Measurements from ENCODE around the gene GRAMD1C.

The GRAMD1C gene

DNA sequence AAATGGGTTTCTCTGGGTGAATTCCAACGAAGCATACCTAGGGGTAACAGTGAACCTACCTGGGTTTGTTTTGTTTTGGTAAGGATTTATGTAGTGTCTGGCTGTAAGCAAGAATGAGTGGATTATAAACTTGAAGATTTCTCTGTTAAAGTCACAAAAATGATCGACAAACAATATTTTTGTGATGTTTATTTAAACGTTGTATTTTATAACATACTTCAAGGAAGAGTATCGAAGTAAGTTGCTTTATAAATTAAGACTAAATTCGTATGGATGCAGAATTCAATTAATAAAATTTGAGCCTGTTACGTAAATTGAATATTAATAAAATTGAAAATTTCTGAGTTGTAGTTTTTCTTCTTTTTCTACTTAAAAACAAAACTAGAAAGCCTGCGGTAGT lies 108.2 kb downstream of the GRAMD1C start:
- H3K27me3 ChIP-seq (ENCODE audit: insufficient read depth, low read length) = no peaks in the 10 kb centered on the region
- H3F3A ChIP-seq (ENCODE audit: insufficient read depth, low read length) = no peaks in the 10 kb centered on the region
- H3K4me1 ChIP-seq (ENCODE audit: insufficient read depth, low read length, severe bottlenecking) = peaks cover 30% of the 10 kb centered on the region
- H3K9me3 ChIP-seq (ENCODE audit: low read length) = no peaks in the 10 kb centered on the region
- peaks cover 21% of the 10 kb centered on the region for H3K36me3 ChIP-seq (ENCODE audit: insufficient read depth, low read length)
- H2AFZ ChIP-seq (ENCODE audit: low read length) = peak overlapping the region; percentile 89
- H3K79me2 ChIP-seq (ENCODE audit: insufficient read depth, low read length) = no peaks in the 10 kb centered on the region
- H3K27ac ChIP-seq (ENCODE audit: low read depth, low read length, poor library complexity, severe bottlenecking) = peak overlapping the region; percentile 55
- H3K9me2 ChIP-seq (ENCODE audit: low read depth, low read length) = no peaks in the 10 kb centered on the region
- TF ChIP-seq, protein P1, sequence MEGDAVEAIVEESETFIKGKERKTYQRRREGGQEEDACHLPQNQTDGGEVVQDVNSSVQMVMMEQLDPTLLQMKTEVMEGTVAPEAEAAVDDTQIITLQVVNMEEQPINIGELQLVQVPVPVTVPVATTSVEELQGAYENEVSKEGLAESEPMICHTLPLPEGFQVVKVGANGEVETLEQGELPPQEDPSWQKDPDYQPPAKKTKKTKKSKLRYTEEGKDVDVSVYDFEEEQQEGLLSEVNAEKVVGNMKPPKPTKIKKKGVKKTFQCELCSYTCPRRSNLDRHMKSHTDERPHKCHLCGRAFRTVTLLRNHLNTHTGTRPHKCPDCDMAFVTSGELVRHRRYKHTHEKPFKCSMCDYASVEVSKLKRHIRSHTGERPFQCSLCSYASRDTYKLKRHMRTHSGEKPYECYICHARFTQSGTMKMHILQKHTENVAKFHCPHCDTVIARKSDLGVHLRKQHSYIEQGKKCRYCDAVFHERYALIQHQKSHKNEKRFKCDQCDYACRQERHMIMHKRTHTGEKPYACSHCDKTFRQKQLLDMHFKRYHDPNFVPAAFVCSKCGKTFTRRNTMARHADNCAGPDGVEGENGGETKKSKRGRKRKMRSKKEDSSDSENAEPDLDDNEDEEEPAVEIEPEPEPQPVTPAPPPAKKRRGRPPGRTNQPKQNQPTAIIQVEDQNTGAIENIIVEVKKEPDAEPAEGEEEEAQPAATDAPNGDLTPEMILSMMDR (IDR thresholded peaks at IDR 0.05; ENCODE audit: low read length) = no peak
- H3K4me3 ChIP-seq (ENCODE audit: low read depth, low read length, poor library complexity, severe bottlenecking) = peak overlapping the region; percentile 72
- peak overlapping the region; percentile 66 for H3K9ac ChIP-seq (ENCODE audit: low read length)
- H4K20me1 ChIP-seq (ENCODE audit: insufficient read depth, low read length) = no peaks in the 10 kb centered on the region
- H3K4me2 ChIP-seq (ENCODE audit: low read length) = peak overlapping the region; percentile 78

DNA sequence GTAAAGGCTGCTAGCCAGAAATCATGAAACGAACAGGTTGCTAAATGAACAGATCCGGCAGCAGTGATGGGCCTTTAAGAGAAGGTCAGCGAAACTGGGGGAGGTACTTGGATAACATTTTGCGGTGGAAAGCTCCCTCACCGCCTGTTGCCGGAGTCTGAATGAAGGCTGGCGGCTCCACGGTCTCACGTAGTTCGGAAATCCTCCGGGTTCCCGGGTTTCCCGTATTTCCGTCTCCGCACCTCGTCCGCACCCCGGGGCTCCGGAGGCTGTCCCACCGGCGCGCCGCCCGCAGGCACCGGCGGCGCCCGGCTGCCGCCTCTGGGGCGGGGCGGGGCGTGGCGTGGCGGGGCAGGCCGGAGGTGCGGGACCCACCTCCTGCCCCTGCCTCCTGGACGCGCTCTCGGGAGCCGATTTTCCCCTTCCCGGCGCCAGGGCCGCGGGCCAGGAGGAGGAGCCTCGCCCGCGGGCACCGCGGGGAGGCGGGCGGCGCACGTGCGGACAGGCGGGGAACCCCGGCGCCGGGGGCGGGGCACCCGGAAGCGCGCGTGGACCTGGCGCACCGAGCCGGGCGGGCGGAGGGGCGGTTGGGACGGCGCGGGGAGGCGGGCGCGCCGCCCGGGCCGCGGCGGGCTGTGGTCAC lies 108.9 kb downstream of the GRAMD1C start, which contains the start of gene ZDHHC23:
ZDHHC23 (plus strand) TSS at position 642 of the 643 bp plus-strand sequence. CDS start 790 bp downstream, outside the sequence.
- Histone ChIP-seq H2AFZ (ENCODE audit: low read length) (peak within 1 kb of the TSS; percentile 89), H3K27ac (ENCODE audit: low read depth, low read length, poor library complexity, severe bottlenecking) (peak within 1 kb of the TSS; percentile 55), H3K79me2 (ENCODE audit: insufficient read depth, low read length) (no peaks in the 10 kb centered on the region), H3K4me1 (ENCODE audit: insufficient read depth, low read length, severe bottlenecking) (peaks cover 30% of the 10 kb centered on the region), H4K20me1 (ENCODE audit: insufficient read depth, low read length) (no peaks in the 10 kb centered on the region), H3K9ac (ENCODE audit: low read length) (peak within 1 kb of the TSS; percentile 66), H3K4me2 (ENCODE audit: low read length) (peak within 1 kb of the TSS; percentile 78), H3K4me3 (ENCODE audit: low read depth, low read length, poor library complexity, severe bottlenecking) (peak within 1 kb of the TSS; percentile 72), H3K36me3 (ENCODE audit: insufficient read depth, low read length) (peaks cover 28% of the 10 kb centered on the region), H3K9me3 (ENCODE audit: low read length) (no peaks in the 10 kb centered on the region), H3K27me3 (ENCODE audit: insufficient read depth, low read length) (no peaks in the 10 kb centered on the region), H3K9me2 (ENCODE audit: low read depth, low read length) (no peaks in the 10 kb centered on the region), H3F3A (ENCODE audit: insufficient read depth, low read length) (no peaks in the 10 kb centered on the region)
- no peak for TF ChIP-seq EZH2 (IDR thresholded peaks at IDR 0.05; ENCODE audit: borderline replicate concordance, low read length)
- TF ChIP-seq, protein P1 (IDR thresholded peaks at IDR 0.05; ENCODE audit: low read length) = no peak

DNA sequence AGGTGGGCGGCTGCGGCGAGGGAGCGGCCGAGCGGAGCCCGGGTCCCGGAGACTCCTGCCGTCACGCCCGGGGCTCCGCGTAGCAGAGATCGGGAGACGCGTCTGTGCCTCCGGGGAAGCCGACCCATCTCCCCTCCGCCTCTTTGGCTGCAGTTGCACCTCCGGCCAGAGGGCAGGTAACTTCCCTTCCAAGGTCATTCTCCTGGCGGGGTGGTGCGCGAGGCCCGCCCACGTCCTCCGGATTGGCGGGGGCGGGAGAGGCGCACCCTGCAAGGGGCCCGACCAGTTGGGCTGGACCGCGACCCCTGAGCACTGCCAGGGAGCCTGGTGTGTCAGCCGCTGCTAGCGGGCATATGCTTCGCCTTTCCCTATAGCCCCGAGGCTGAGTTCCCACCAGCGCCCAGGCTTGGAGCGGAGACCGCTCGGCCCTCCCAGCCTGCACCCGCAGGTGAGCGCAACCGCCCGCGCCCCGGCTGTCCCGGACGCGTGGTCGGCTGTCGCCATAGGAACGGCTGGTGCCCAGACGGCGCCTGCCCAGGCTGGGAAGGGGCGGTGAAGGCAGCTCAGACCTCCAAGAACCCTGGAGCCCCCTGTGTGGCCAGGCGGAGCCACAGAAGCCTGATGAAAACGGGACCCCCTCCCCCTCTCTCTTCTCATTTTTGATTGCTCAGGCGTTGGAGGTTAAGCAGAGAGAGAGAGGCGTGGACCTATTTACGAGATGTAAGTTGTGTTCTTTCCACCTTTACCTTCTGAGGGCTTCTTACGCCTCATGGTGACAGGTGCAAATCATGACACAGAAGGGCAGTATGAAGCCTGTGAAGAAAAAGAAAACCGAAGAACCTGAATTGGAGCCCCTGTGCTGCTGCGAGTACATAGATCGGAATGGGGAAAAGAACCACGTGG lies 109.7 kb downstream of the GRAMD1C start:
- Histone ChIP-seq H3K4me3 (ENCODE audit: low read depth, low read length, poor library complexity, severe bottlenecking) (peak overlapping the region; percentile 72), H3K4me1 (ENCODE audit: insufficient read depth, low read length, severe bottlenecking) (peaks cover 30% of the 10 kb centered on the region), H3K79me2 (ENCODE audit: insufficient read depth, low read length) (no peaks in the 10 kb centered on the region), H3K9ac (ENCODE audit: low read length) (peak overlapping the region; percentile 64), H3K27ac (ENCODE audit: low read depth, low read length, poor library complexity, severe bottlenecking) (peak overlapping the region; percentile 46), H4K20me1 (ENCODE audit: insufficient read depth, low read length) (no peaks in the 10 kb centered on the region), H3K9me2 (ENCODE audit: low read depth, low read length) (no peaks in the 10 kb centered on the region), H2AFZ (ENCODE audit: low read length) (no peak overlapping the region), H3K4me2 (ENCODE audit: low read length) (peak overlapping the region; percentile 78), H3K36me3 (ENCODE audit: insufficient read depth, low read length) (peaks cover 35% of the 10 kb centered on the region), H3K27me3 (ENCODE audit: insufficient read depth, low read length) (no peaks in the 10 kb centered on the region), H3K9me3 (ENCODE audit: low read length) (no peaks in the 10 kb centered on the region), H3F3A (ENCODE audit: insufficient read depth, low read length) (no peaks in the 10 kb centered on the region)
- no peak for TF ChIP-seq EZH2 (IDR thresholded peaks at IDR 0.05; ENCODE audit: borderline replicate concordance, low read length)
- TF ChIP-seq, protein P1 (IDR thresholded peaks at IDR 0.05; ENCODE audit: low read length) = no peak
